GM18951 (cell line): ENCODE results near the gene C13orf46.
"Not testable (repeated sequence)": the region's sequence is repeated elsewhere in the genome, so short reads cannot be mapped to it uniquely, and the experiment has no call there.

ENCODE experiments used
- POLR2A ChIP-seq: IDR thresholded peaks from 4 replicates; pipeline ENCODE4 v1.6.1; 2011; ENCODE audit warnings: mild to moderate bottlenecking; ENCODE audit not compliant: insufficient read length, insufficient read depth; ENCODE audit errors: extremely low read depth
- in situ Hi-C: fragments of 300-500 bp; cut with MboI; formaldehyde crosslinking; loops from one replicate; pipeline ENCODE4 v1.12.0; 2022; ENCODE audit warnings: low sequenced_read_pairs, mixed read lengths, inconsistent platforms; ENCODE audit not compliant: unreplicated experiment

C13orf46 gene

DNA sequence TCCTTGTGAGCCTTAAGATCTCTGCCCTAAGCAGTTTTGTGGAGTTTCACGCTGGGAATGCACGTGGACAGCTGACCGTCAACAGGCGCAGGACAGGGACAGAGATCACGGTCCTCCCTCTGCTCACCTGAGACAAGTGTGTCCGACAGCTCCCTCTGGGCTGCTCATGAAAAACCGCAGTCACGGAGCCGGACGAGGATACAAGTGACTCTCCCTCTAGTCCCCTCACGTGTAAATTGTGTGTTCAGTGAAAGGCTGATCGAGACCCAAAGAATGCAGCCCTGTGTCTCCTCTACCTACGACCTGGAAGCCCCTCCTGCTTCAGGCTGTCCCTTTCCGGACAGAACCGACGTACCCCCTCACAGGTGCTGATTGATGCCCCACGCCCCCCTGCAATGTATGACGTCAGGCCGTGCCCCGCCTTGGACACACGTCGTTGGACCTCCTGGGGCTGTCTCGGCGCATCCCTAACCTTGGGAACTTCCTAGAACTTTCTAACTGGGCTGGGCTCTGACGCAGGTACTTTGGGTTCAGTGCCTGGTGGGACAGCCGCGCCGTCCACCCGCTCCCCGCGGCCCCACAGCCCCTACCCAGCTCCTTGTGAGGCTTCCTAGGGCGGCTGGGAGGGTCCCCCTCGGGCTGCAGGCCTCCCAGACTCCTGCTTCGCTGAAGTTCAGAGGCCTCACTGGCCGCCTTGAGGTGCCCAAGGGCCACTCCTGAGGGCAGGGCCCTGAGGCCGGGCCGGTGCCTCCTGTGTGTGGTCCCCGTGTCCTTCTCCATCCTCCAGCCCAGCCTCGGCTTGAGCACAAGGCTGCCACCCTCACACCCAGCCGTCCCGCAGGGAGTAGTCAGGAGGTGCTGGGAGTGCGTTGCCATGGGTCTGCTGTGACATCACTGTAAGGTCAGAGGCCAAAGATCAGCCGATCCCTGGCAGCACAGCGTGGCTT lies at the start of gene C13orf46:
TSS of gene C13orf46 (minus strand) at position 859 of the 947 bp plus-strand sequence. CDS start at position 780, 79 bp downstream.
- TF ChIP-seq POLR2A: no peak
- in situ Hi-C loops: no loop called here

DNA sequence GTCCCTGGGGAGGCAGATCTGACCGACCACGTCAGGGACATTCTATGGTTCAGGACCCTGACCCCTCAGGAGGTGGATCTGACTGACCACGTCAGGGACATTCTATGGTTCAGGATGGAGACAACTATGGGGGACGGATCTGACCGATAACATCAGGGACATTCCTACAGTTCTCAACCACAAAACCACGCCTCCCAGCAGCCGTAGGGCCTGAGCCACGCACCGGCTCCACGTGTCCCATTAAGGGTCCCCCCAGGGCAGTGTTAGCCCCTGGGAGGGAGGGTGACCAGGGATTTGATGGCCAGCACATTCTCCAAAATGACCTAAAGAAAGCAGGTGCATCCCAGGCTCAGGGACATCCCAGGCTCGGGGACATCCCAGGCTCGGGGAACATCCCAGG lies 49.0 kb upstream of the C13orf46 start:
- no peak for TF ChIP-seq POLR2A
- in situ Hi-C loops: no loop called here

GRCh38 chr13:114022309-114022669 lies 48.4 kb upstream of the C13orf46 start:
- no peak for TF ChIP-seq POLR2A
- in situ Hi-C loops: no loop called here

DNA sequence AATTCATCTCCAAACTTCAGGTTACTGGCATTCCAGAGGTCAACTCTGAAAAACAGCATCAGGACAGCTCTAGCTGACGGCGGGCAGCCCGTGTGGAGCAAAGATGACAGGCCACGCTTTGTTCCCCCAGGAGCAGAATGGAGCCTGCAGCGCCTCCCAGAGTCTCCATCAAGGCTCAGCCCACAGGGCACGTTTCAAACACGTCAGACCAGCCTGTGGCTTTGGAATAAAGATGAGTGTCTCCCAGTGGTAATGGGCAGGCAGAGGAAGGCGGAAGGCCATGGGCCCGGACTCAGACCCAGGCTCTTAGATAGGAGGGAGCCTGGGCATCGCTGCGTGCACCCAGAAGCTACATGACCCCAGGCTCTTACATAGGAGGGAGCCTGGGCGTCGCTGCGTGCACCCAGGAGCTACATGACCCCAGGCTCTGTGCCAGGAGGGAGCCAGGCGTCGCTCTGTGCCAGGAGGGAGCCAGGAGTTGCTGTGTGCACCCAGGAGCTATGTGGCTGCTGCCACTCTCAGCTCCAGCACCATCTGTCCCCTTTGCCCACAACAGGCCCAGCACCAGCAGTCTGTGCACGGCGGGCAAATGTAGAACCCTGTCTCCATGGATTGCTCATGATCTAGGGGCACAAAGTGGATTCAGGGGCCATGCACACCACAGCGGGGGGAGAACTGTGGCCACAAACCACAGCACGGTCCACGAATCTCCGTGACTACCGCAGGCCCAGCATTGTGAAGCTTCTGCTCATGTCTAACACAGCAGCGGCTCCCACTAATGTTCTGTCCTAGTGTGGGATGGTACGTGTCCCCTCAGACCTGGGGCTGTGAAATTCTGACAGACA lies 47.8 kb upstream of the C13orf46 start:
- no peak for TF ChIP-seq POLR2A
- in situ Hi-C loops: no loop called here

GRCh38 chr13:114020750-114021463 lies 47.0 kb upstream of the C13orf46 start:
- TF ChIP-seq POLR2A: no peak
- in situ Hi-C loops: no loop called here

DNA sequence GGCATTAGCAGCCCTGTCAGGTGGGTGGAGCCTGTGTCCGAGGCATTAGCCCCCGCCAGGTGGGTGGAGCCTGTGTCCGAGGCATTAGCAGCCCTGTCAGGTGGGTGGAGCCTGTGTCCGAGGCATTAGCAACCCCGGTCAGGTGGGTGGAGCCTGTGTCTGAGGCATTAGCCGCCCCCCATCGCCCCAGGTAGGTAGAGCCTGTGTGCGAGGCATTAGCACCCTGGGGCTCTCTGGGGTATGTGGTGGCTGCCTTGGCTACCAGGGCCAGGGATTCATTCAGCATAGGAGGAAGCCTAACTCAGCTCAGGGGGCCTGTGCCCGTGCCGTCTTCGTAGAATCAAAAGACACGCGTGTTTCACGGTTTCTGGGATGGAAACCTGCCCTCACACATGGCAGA lies 46.3 kb upstream of the C13orf46 start:
- in situ Hi-C loops: not testable (repeated sequence)

- in situ Hi-C loops: no loop called here
- no peak for TF ChIP-seq POLR2A
Measured at GRCh38 chr13:114019367-114019766, 45.5 kb upstream of the C13orf46 start.

GRCh38 chr13:114018461-114019055 lies 44.7 kb upstream of the C13orf46 start:
- in situ Hi-C loops: no loop called here
- no peak for TF ChIP-seq POLR2A

DNA sequence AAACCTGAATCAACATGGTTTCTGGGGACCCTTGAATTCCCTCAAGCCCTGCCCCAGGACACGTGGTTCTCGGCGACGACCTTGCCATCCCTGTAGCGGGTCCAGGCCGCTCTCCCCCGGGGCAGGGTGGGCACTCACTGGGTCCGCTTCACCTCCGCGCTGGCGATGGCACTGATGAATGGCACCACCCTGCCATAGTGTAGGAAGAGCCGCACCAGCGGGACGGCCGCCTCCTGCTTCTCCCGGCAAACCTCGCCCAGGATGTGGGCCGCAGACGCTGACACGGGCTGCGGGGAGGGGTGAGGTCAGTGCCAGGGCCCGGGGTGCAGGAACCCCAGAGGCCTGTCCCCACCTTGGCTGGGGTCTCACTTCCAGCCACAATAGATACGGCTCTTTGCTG lies 44.1 kb upstream of the C13orf46 start:
- in situ Hi-C loops: no loop called here
- no peak for TF ChIP-seq POLR2A

- TF ChIP-seq POLR2A: no peak
- in situ Hi-C loops: no loop called here
Measured at GRCh38 chr13:114017028-114017630, 43.3 kb upstream of the C13orf46 start.

- in situ Hi-C loops: no loop called here
- TF ChIP-seq POLR2A: no peak
Measured at GRCh38 chr13:114016321-114017027, 42.6 kb upstream of the C13orf46 start.

DNA sequence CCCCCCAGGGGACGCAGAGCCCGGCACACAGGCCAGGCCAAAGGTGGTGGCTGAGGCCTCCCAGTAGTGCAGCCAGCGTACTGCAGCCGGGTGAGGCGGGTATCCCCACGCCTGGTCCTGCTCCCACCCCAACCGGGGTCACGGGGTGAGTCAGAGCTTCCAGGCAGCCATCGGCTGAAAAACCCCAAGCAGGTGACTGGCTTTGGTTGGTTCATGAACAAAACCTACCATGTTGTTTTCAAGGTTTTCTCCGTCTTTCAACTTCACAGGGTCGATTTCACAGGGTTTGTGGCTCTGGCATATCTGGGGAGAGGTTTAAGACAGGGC lies 42.1 kb upstream of the C13orf46 start:
- no peak for TF ChIP-seq POLR2A
- in situ Hi-C loops: no loop called here
